HG02623 (cell line): ENCODE measurements around the gene TREML1.

Experiments
- ATAC-seq: cut with Tn5 transposase; IDR thresholded peaks from one replicate; pipeline ENCODE4 v1.9.1; 2021; ENCODE audit warnings: moderate library complexity; ENCODE audit not compliant: unreplicated experiment

Gene TREML1

GRCh38 chr6:41179163-41179562, 25.0 kb upstream of the TREML1 start:
- no peak for ATAC-seq

- ATAC-seq, result no peak
Observed at GRCh38 chr6:41177695-41178094, 23.5 kb upstream of the TREML1 start.

GRCh38 chr6:41177287-41177686, 23.1 kb upstream of the TREML1 start:
- ATAC-seq, result no peak

- ATAC-seq, result no peak
Observed at GRCh38 chr6:41176189-41176588, 22.0 kb upstream of the TREML1 start.

DNA sequence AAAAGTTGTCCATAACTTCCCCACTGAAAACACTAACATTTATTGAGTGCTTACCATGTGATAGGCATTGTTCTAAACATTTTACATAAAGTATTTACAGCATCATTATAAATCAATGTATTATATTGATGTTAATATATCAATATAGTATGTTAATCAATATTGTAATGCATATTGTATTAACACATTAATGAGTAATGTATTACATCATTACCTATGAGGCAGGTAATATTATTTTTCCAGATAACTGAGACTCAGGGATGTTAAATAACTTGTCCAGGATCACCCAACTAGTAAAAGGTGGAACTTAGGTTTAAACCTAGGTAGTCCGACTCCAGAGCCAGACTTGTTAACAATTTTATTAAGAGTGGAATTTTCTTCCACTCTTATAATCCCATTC, 20.9 kb upstream of the TREML1 start:
- no peak for ATAC-seq

GRCh38 chr6:41174610-41175009, 20.5 kb upstream of the TREML1 start:
- ATAC-seq, result no peak

GRCh38 chr6:41171908-41172307, 17.8 kb upstream of the TREML1 start:
- no peak for ATAC-seq

GRCh38 chr6:41170547-41171160, 16.5 kb upstream of the TREML1 start:
- ATAC-seq, result no peak

- ATAC-seq, result no peak
Observed at GRCh38 chr6:41167173-41167963, 13.2 kb upstream of the TREML1 start.

DNA sequence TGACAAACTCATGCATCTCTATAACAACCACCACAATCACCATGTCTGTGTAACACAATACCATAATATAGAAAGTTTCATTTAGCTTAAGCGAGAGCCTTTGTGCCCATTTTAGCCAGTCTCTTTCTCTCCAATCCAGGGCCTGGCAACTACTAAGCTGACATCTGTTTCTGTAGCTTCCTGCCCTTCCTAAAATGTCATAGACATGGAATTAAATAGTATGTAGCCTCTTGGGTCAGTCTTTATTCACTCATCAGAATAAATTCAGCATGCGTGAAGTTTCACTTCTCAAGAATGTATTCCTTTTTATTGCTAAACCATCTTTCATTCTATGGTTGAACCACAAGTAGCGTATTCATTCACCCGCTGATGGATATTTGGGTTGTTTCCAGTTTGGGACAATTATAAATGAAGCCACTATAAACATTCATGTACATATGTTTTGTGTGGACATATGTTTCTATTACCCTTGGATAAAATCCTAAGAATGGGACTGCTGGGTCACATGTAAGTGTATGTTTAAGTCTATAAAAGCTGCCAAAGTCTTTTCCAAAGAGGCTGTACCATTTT, 10.5 kb upstream of the TREML1 start:
- ATAC-seq, result no peak

DNA sequence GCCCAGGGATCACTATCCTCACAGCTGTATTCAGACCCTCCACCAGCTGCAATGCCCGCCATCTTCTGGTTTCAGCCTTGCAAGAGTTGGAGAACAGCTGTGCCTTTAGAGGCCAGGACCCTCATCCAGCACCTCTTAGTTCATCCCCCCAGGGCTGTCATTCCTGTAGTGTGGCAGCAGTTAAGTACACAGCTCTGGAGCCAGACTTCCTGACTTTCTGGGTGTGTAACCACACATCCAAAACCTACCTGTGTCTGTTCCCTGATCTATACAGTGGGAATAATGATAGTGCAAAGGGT, 9.2 kb upstream of the TREML1 start:
- ATAC-seq, result no peak

- ATAC-seq, result no peak
Observed at GRCh38 chr6:41162687-41163418, 8.7 kb upstream of the TREML1 start, which contains the start of gene TREM2. TREM2 (minus strand) TSS chr6:41163116; CDS start chr6:41163082, 34 bp downstream.

DNA sequence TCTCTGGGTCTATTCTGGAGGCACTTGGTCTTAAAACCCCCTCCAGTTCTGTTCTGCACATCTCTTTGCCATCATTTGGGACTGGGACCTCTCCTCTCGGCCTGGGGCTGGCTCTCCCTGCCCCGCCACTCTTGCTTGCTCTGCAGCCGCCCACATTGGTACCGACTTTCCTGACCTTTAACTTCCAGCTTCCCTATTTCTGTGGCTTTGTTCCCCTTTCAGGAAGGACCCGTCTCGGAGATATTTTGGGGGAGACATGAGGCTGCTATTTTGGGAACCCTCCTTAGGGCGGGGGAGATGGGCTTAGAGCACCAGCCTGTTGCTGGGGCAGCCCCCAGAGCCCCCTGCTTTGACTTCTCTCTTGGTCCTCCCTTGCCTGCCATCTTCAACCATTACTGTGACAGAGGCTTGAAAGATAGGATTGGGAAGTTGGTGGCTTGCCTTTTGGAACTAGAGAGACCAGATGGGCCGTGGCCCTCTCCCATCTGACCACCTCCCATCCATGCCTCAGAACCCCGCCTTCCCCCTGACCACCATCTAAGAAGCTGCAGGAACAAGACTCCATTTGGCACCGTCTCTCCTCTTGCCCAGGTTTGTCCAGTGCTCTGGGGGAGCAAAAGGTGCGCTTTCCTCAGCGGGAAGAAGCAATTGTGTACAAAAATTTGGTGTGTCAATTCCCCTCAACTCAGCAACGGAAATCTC, 7.9 kb upstream of the TREML1 start:
- no peak for ATAC-seq

- no peak for ATAC-seq
Observed at GRCh38 chr6:41161380-41161779, 7.2 kb upstream of the TREML1 start.

DNA sequence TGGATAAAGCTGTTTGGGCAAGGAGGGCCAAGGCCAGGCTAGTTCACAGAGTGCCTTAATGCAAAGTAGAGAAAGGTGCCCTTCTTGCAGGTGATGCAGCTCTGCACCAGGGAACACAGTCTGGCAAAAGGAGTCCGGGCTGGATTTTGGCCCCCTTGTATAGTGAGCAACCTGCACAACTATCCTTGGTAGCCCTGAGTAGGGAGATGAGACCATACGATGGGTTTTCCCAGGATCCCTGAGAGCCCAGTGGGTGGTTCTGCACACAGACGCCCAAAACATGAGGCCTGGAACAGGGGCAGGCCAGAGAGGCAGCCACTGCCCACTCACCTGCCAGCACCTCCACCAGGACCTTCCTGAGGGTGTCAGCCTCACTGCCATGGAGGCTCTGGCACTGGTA, 6.8 kb upstream of the TREML1 start:
- ATAC-seq, result no peak

DNA sequence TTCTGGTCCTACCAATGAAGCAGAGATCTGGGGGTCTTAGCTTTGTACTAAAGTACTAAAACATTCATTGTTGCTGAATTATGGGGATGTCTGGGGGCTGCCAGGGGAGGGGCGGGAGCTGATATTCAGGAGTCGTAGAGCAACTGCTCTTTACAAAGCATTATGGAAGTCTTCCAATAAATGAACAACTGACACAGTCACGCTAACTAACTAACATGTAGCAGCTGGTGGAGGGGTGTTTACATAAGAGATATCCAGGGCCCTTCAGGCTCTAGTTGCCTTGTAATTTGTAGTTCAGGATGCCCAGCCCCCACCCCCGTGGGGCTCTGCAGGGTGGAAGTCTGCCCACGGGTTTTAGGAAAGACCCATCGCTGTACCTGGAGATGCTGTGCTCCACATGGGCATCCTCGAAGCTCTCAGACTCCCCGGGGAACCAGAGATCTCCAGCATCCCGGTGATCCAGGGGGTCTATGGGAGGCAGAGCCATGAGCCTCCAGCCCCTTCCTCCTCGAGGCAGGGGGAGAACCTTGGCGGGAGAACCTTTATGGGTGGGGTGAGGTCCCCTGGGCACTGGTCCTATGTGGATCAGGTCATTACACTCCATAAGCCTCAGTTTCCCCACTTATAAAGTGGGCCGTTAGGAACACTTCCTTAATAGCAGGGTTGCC, 5.4 kb upstream of the TREML1 start:
- ATAC-seq, result no peak

- ATAC-seq, result no peak
Observed at GRCh38 chr6:41157323-41157722, 3.2 kb upstream of the TREML1 start.

- no peak for ATAC-seq
Observed at GRCh38 chr6:41156771-41157170, 2.6 kb upstream of the TREML1 start.

GRCh38 chr6:41156001-41156400, 1.9 kb upstream of the TREML1 start:
- no peak for ATAC-seq

- ATAC-seq, result no peak
Observed at GRCh38 chr6:41155132-41155805, 1.1 kb upstream of the TREML1 start.
